ENCODE measurements around the gene HOXC5.

GRCh38 chr12:54003625-54004024, 29.2 kb upstream of the HOXC5 start:
- TF ChIP-seq CTCF (conservative IDR thresholded peaks at IDR 0.05): no peak
- TF ChIP-seq EZH2 (IDR thresholded peaks at IDR 0.05; ENCODE audit: low read depth): no peak
